K562 (cell line): Measurements from ENCODE around the gene RRH. TPM values are rescaled to one million over a fixed set of nuclear protein-coding genes. Genes with fewer than 3 reads are reported as not detected.

Experiments used
- ATAC-seq: fragments of 200-7000 bp; cut with Tn5 transposase; 3 replicates; pipeline ENCODE4 v1.9.1; 2020; ENCODE audit warnings: moderate library complexity
- BruUV-seq: library from RNA; stranded (reverse); fragments of 400-500 nt; replicated peaks from 2 replicates; lab custom pipeline; 2021; lab: Mats Ljungman, UMichigan
- CTCF ChIA-PET: fragments of 300-600 bp; formaldehyde crosslinking; extraction: SDS; loops from one replicate; lab custom pipeline; 2021; ENCODE audit warnings: low intra/inter-chr PET ratio; lab: Yijun Ruan, JAX
- POLR2A ChIA-PET: fragments of 300-600, 350-650 bp; sonication (Branson Sonifier 250); formaldehyde crosslinking; extraction: SDS; loops from one replicate; lab custom pipeline; 2021; ENCODE audit warnings: antibody characterized with exemption, inconsistent platforms; lab: Yijun Ruan, JAX
- DNase-seq, 4 experiments: peaks; one replicate each; pipeline versions ENCODE4 v3.0.0 to v3.0.0-alpha.2; 2011 to 2018; ENCODE audit warnings: low spot score in 3 of 4, mixed read lengths in 3 of 4; ENCODE audit errors: extremely low read depth in 1 of 4
- FAIRE-seq: peaks from 2 replicates; lab custom pipeline; 2011; peaks lifted over from hg19 to GRCh38; lab: Jason Lieb, UNC
- H2AFZ ChIP-seq: 2 replicates; pipeline ENCODE4 v1.6.0; 2011; ENCODE audit warnings: low read depth, low read length, control low read depth, inconsistent platforms
- H3K27ac ChIP-seq: fragments of 200-600 bp; 3 replicates; pipeline ENCODE4 v1.8.0; 2011; ENCODE audit warnings: low read depth, mild to moderate bottlenecking, control low read depth, inconsistent platforms, low read length, moderate library complexity, mixed read lengths; ENCODE audit errors: extremely low read depth
- H3K27me3 ChIP-seq, 2 experiments: fragments of 300-600 bp in 1 of 2; 2 replicates in 1 of 2; 3 replicates in 1 of 2; pipeline versions ENCODE4 v1.6.0 to v1.8.0; 2011; ENCODE audit warnings: inconsistent platforms in 2 of 2, low read length in 2 of 2, mild to moderate bottlenecking in 1 of 2, mixed read lengths in 1 of 2, moderate library complexity in 1 of 2; ENCODE audit not compliant: control insufficient read depth in 2 of 2, insufficient read depth in 2 of 2
- H3K36me3 ChIP-seq: fragments of 300-600 bp; 3 replicates; pipeline ENCODE4 v1.8.0; 2011; ENCODE audit warnings: mild to moderate bottlenecking, low read length, inconsistent platforms; ENCODE audit not compliant: control insufficient read depth, insufficient read depth
- H3K4me1 ChIP-seq, 2 experiments: fragments of 200-600 bp in 1 of 2; replicated peaks in 1 of 2; 2 replicates in 1 of 2; 3 replicates in 1 of 2; pipeline versions ENCODE4 v1.5.1 to v1.8.0; 2011; ENCODE audit warnings: inconsistent platforms in 2 of 2, low read length in 2 of 2, mild to moderate bottlenecking in 1 of 2, mixed read lengths in 1 of 2, moderate library complexity in 1 of 2; ENCODE audit not compliant: control insufficient read depth in 2 of 2, insufficient read depth in 2 of 2
- H3K4me2 ChIP-seq: 2 replicates; pipeline ENCODE4 v1.6.1; 2011; ENCODE audit warnings: low read length, control low read depth, inconsistent platforms, mixed read lengths; ENCODE audit not compliant: insufficient read depth
- H3K4me3 ChIP-seq: fragments of 200-600 bp; sonication (generic), shearing (Covaris generic); 2 replicates; pipeline ENCODE4 v1.5.1; 2016; ENCODE audit warnings: control low read depth, inconsistent platforms
- H3K79me2 ChIP-seq: fragments of 200-600 bp; 3 replicates; pipeline ENCODE4 v1.8.0; 2011; ENCODE audit warnings: low read length, inconsistent platforms; ENCODE audit not compliant: control insufficient read depth, insufficient read depth
- H3K9ac ChIP-seq, 2 experiments: 2 replicates each; pipeline versions ENCODE4 v1.6.0 to v1.6.1; 2011; ENCODE audit warnings: low read depth in 2 of 2, low read length in 2 of 2, control low read depth in 1 of 2, inconsistent platforms in 1 of 2, mild to moderate bottlenecking in 1 of 2, mixed read lengths in 1 of 2; ENCODE audit not compliant: insufficient read depth in 1 of 2
- H3K9me1 ChIP-seq: one replicate; pipeline ENCODE4 v1.6.0; 2011; ENCODE audit warnings: inconsistent platforms, mild to moderate bottlenecking, low read length, moderate library complexity; ENCODE audit not compliant: control insufficient read depth, insufficient read depth
- H3K9me3 ChIP-seq: replicated peaks from 2 replicates; pipeline ENCODE4 v1.5.1; 2011; ENCODE audit warnings: low read depth, low read length, inconsistent platforms; ENCODE audit not compliant: control insufficient read depth, insufficient read depth
- H4K20me1 ChIP-seq: replicated peaks from 2 replicates; pipeline ENCODE4 v1.6.1; 2011; ENCODE audit warnings: low read length, inconsistent platforms, mixed read lengths; ENCODE audit not compliant: control insufficient read depth, insufficient read depth
- TAF1 ChIP-seq: IDR thresholded peaks from 2 replicates; pipeline ENCODE4 v1.6.1; 2011; ENCODE audit warnings: mild to moderate bottlenecking, low read length, moderate library complexity; ENCODE audit not compliant: insufficient read depth, control insufficient read depth, severe bottlenecking; ENCODE audit errors: extremely low read depth
- WGBS: fragments of 100-300 bp; shearing (Covaris generic); methylation state at CpG from one replicate; pipeline ENCODE4 v1.1.6; 2016; ENCODE audit warnings: low coverage, mixed read lengths; ENCODE audit not compliant: insufficient coverage; ENCODE audit errors: missing lambda C conversion rate; 5-methylcytosine and 5-hydroxymethylcytosine counted together
- in situ Hi-C: fragments of 300-500 bp; cut with MboI; formaldehyde crosslinking; loops from 4 replicates; pipeline ENCODE4 v1.15.0; 2018; ENCODE audit warnings: inconsistent platforms, mixed read lengths
- intact Hi-C: fragments of 100-400 bp; cut with micrococcal nuclease; formaldehyde crosslinking; loops from 2 replicates; pipeline ENCODE4 v1.14.2; 2022
- polyA plus RNA-seq, 8 experiments: library from polyadenylated mRNA; depleted of rRNA in 4 of 8; stranded (reverse) in 5 of 8; unstranded in 3 of 8; fragments of >200 nt; fragmentation: Nextera tagmentation in 2 of 8; fragmentation: Illumina TruSeq in 1 of 8; extraction: Ambion mirVana in 2 of 8; extraction: Trizol in 1 of 8; gene quantifications; 2 replicates each; pipeline versions ENCODE4 v1.2.1 to v1.2.3, GENCODE V29; 2011 to 2014; ENCODE audit warnings: inconsistent platforms in 1 of 8, missing spikeins in 1 of 8
- total RNA-seq, 7 experiments: library from RNA; depleted of rRNA in 6 of 7; stranded (reverse); fragments of >200 nt in 6 of 7; fragmentation: Illumina TruSeq in 2 of 7; extraction: Trizol in 2 of 7; gene quantifications; 2 replicates each; pipeline versions ENCODE4 v1.2.1 to v1.2.3, GENCODE V29; 2011 to 2021; ENCODE audit warnings: low replicate concordance in 1 of 7
- TF ChIP-seq, protein P1 (sequence below), 2 experiments: fragments of 450-650 bp; IDR thresholded peaks; 2 replicates each; pipeline ENCODE4 v1.6.1; 2016; ENCODE audit warnings: mild to moderate bottlenecking in 2 of 2, borderline replicate concordance in 1 of 2, low read depth in 1 of 2, moderate library complexity in 1 of 2

Gene RRH
- total and polyA plus RNA-seq, 9 of the 15 experiments (the other 6 are each of a cell fraction or from before 2014, with no cell fraction given) = 0.04 to 0.31 (median 0.12) TPM; not detected in 3

DNA sequence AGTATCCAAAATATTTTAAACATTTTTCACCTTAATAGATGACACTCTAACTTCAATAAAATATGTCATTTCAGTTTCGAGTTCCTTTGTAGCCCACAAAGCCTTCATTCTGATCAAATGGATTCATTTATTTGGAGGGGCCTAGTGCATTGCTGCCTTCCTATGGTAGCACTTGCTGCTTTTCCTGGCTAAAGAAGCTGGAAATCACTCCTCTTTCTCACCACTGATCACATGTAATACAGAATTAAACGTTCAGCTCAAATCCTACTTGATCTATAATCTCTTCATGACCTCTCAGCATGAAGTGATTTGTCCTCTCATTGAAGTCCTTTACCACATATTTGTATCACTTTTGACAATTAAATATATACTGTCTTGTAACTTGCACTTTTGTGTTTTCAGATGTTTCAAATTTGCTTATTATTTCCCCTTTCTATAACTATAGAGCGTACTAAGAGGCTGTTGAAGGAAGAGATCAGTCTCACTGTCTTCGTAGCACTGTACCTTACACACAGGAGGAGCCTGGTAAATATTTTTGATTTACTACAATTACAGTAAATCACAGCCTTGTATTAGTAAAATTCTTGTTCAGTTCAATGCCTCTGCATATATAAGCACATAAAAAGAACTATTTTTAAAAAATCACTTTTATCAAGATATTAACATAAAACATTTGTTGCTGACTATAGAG, 26.5 kb upstream of the RRH start:
- no peak overlapping the region for H3K9ac ChIP-seq
- DNase-seq (no peak), ATAC-seq (no peak), FAIRE-seq (no peak)
- ChIA-PET POLR2A (interaction anchor here (2.1 kb wide), 1 partner anchor 13 kb away, joined by 8 read pairs; the partner anchor contains the start of gene GAR1), CTCF (no interaction called here)
- H3K4me1 ChIP-seq = no peaks in the 10 kb centered on the region; a peak in 3 of 5 replicates
- no peaks in the 10 kb centered on the region for H3K79me2 ChIP-seq
- H3K9me1 ChIP-seq = no peaks in the 10 kb centered on the region
- intact Hi-C loops = loop anchor here (5.0 kb wide), 1 partner anchor 374 kb away; no protein-coding TSS in a partner anchor
- H3K27ac ChIP-seq = no peak overlapping the region
- no peaks in the 10 kb centered on the region for H3K27me3 ChIP-seq
- H4K20me1 ChIP-seq = no peaks in the 10 kb centered on the region
- no peaks in the 10 kb centered on the region for H3K36me3 ChIP-seq
- no TSS peak for BruUV-seq
- WGBS = 43% methylated on average over 4 of the region's 4 CpGs
- H2AFZ ChIP-seq = no peak overlapping the region
- H3K4me3 ChIP-seq = no peak overlapping the region
- H3K9me3 ChIP-seq = no peaks in the 10 kb centered on the region
- TF ChIP-seq, protein P1, sequence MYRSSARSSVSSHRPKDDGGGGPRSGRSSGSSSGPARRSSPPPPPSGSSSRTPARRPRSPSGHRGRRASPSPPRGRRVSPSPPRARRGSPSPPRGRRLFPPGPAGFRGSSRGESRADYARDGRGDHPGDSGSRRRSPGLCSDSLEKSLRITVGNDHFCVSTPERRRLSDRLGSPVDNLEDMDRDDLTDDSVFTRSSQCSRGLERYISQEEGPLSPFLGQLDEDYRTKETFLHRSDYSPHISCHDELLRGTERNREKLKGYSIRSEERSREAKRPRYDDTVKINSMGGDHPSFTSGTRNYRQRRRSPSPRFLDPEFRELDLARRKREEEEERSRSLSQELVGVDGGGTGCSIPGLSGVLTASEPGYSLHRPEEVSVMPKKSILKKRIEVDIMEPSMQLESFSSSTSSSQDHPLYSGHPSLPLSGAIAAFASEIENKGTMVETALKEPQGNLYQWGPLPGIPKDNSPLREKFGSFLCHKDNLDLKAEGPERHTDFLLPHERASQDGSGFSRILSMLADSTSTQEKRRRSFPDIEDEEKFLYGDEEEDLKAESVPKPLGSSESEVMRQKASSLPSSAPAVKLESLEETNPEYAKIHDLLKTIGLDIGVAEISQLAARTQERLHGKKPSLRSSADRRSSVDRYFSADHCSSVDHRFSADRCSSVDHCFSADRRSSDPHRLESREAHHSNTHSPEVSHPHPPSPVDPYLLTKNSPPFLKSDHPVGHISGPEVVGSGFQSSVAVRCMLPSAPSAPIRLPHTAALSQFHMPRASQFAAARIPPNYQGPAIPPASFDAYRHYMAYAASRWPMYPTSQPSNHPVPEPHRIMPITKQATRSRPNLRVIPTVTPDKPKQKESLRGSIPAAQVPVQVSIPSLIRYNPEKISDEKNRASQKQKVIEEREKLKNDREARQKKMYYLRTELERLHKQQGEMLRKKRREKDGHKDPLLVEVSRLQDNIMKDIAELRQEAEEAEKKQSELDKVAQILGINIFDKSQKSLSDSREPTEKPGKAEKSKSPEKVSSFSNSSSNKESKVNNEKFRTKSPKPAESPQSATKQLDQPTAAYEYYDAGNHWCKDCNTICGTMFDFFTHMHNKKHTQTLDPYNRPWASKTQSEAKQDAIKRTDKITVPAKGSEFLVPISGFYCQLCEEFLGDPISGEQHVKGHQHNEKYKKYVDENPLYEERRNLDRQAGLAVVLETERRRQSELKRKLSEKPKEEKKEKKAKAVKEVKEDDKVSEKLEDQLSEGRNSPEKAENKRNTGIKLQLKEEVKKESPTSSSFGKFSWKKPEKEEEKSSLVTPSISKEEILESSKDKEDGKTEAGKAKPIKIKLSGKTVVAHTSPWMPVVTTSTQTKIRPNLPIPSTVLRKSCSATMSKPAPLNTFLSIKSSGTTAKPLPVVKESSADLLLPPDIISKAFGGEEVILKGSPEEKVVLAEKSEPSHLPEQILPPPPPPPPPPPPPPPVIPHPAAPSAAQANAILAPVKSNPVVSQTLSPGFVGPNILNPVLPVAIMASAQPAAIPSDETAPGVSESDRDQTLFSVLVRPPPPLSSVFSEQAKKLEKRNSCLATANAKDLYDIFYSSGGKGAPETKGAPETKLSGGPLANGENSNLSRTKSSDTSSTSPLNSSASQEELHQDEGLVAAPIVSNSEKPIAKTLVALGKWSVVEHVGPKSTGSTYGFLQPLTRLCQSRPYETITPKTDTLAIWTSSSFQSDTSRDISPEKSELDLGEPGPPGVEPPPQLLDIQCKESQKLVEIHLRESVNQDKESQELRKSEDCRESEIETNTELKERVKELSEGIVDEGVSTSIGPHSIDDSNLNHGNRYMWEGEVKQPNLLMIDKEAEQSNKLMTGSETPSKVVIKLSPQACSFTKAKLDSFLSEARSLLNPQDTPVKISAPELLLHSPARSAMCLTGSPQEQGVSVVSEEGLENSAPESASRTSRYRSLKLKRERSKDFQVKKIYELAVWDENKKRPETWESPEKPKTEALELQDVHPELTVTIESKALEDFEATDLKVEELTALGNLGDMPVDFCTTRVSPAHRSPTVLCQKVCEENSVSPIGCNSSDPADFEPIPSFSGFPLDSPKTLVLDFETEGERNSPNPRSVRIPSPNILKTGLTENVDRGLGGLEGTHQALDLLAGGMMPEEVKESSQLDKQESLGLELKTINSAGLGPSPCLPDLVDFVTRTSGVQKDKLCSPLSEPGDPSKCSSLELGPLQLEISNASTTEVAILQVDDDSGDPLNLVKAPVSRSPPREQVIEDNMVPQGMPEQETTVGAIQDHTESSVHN (IDR thresholded peaks at IDR 0.05; ENCODE audit: borderline replicate concordance in 1 of 2, low read depth in 1 of 2) = no peak
- no peak for TF ChIP-seq TAF1
- in situ Hi-C loops = no loop called here
- H3K4me2 ChIP-seq = no peak overlapping the region
